Testis (tissue), 2 donors: Measurements from ENCODE around the gene ITPK1.

Experiments
- POLR2A ChIP-seq: fragments of 450-650 bp; IDR thresholded peaks from one replicate; pipeline ENCODE4 v1.6.1; 2017; ENCODE audit warnings: antibody characterized with exemption, mild to moderate bottlenecking, moderate library complexity
- TF ChIP-seq, protein P1 (sequence below), 3 experiments: fragments of 450-650 bp in 2 of 3; fragments of 200-600 bp in 1 of 3; sonication (generic) in 1 of 3; IDR thresholded peaks; one replicate each; pipeline ENCODE4 v1.5.1; 2016 to 2019; ENCODE audit warnings: antibody characterized with exemption in 3 of 3, mild to moderate bottlenecking in 2 of 3, moderate library complexity in 1 of 3

GRCh38 chr14:92971601-92972180 is 144.0 kb downstream of the ITPK1 start:
- TF ChIP-seq, protein P1, sequence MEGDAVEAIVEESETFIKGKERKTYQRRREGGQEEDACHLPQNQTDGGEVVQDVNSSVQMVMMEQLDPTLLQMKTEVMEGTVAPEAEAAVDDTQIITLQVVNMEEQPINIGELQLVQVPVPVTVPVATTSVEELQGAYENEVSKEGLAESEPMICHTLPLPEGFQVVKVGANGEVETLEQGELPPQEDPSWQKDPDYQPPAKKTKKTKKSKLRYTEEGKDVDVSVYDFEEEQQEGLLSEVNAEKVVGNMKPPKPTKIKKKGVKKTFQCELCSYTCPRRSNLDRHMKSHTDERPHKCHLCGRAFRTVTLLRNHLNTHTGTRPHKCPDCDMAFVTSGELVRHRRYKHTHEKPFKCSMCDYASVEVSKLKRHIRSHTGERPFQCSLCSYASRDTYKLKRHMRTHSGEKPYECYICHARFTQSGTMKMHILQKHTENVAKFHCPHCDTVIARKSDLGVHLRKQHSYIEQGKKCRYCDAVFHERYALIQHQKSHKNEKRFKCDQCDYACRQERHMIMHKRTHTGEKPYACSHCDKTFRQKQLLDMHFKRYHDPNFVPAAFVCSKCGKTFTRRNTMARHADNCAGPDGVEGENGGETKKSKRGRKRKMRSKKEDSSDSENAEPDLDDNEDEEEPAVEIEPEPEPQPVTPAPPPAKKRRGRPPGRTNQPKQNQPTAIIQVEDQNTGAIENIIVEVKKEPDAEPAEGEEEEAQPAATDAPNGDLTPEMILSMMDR (IDR thresholded peaks at IDR 0.05) = no peak
- no peak for TF ChIP-seq POLR2A
